K562 (cell line): ENCODE measurements around the gene ANKRD61. TPM values are rescaled to one million over a fixed set of nuclear protein-coding genes. Genes with fewer than 3 reads are reported as not detected.

ENCODE experiments used
- ATF2 ChIP-seq: sonication (generic); formaldehyde crosslinking; IDR thresholded peaks from 2 replicates; pipeline ENCODE4 v1.8.1; 2022; ENCODE audit warnings: missing genetic modification reagents
- ATF6 ChIP-seq: sonication (generic); formaldehyde crosslinking; IDR thresholded peaks from 2 replicates; pipeline ENCODE4 v1.4.0; 2020; ENCODE audit warnings: mild to moderate bottlenecking, missing genetic modification reagents
- E2F3 ChIP-seq: fragments of 250-450 bp; sonication (Bioruptor Pico); IDR thresholded peaks from 2 replicates; pipeline ENCODE4 v1.4.0; 2020; ENCODE audit warnings: mild to moderate bottlenecking
- ELF1 ChIP-seq: fragments of 200-800 bp; sonication (Bioruptor generic); IDR thresholded peaks from 2 replicates; pipeline ENCODE4 v1.6.1; 2016; ENCODE audit warnings: missing genetic modification characterization, missing compliant biosample characterization
- HMGXB4 ChIP-seq: sonication (generic); formaldehyde crosslinking; IDR thresholded peaks from 2 replicates; pipeline ENCODE4 v1.8.1; 2023; ENCODE audit warnings: mild to moderate bottlenecking, missing genetic modification reagents
- KDM5B ChIP-seq: fragments of 200-600 bp; sonication (generic); IDR thresholded peaks from 2 replicates; pipeline ENCODE4 v1.6.1; 2012; ENCODE audit warnings: low read depth, mild to moderate bottlenecking, moderate library complexity, low read length, control low read depth, inconsistent platforms; ENCODE audit not compliant: insufficient replicate concordance
- MLX ChIP-seq, 2 experiments: fragments of 450-650 bp in 1 of 2; sonication (generic) in 1 of 2; formaldehyde crosslinking; conservative IDR thresholded peaks; 2 replicates each; pipeline versions ENCODE4 v1.4.0 to v1.8.1; 2020 to 2022; ENCODE audit warnings: mild to moderate bottlenecking in 1 of 2, missing genetic modification reagents in 1 of 2
- NR0B1 ChIP-seq: fragments of 450-650 bp; IDR thresholded peaks from one replicate; pipeline ENCODE4 v1.6.1; 2018; ENCODE audit warnings: mild to moderate bottlenecking, moderate library complexity; ENCODE audit not compliant: partially characterized antibody
- SMAD3 ChIP-seq: fragments of 450-650 bp; formaldehyde crosslinking; conservative IDR thresholded peaks from 2 replicates; pipeline ENCODE4 v1.4.0; 2020; ENCODE audit warnings: mild to moderate bottlenecking
- THRB ChIP-seq: fragments of 450-650 bp; formaldehyde crosslinking; conservative IDR thresholded peaks from 2 replicates; pipeline ENCODE4 v1.4.0; 2022; ENCODE audit warnings: mild to moderate bottlenecking, missing genetic modification characterization
- YY1 ChIP-seq, 3 experiments: IDR thresholded peaks; 2 replicates each; pipeline ENCODE4 v1.6.1; 2011; ENCODE audit warnings: low read length in 2 of 3, mild to moderate bottlenecking in 2 of 3, moderate library complexity in 2 of 3, borderline replicate concordance in 1 of 3, control low read depth in 1 of 3, low read depth in 1 of 3; ENCODE audit not compliant: insufficient read depth in 3 of 3, insufficient replicate concordance in 2 of 3, control insufficient read depth in 1 of 3, insufficient read length in 1 of 3; ENCODE audit errors: extremely low read depth in 1 of 3
- ZNF175 ChIP-seq: fragments of 200-800 bp; sonication (Bioruptor generic); IDR thresholded peaks from 2 replicates; pipeline ENCODE4 v1.6.1; 2016; ENCODE audit warnings: low read depth, mild to moderate bottlenecking, missing genetic modification characterization, missing compliant biosample characterization
- ZNF436 ChIP-seq: fragments of 250-450, 450-650 bp; sonication (Bioruptor Pico); formaldehyde crosslinking; IDR thresholded peaks from 2 replicates; pipeline ENCODE4 v1.7.0; 2020; ENCODE audit warnings: mild to moderate bottlenecking
- ZNF76 ChIP-seq: fragments of 250-450 bp; sonication (Bioruptor Pico); IDR thresholded peaks from 2 replicates; pipeline ENCODE4 v1.4.0; 2020; ENCODE audit warnings: mild to moderate bottlenecking, moderate library complexity, borderline replicate concordance
- ZNF785 ChIP-seq: fragments of 250-450 bp; sonication (Bioruptor Pico); IDR thresholded peaks from 2 replicates; pipeline ENCODE4 v1.4.0; 2020; ENCODE audit warnings: mild to moderate bottlenecking
- polyA plus RNA-seq, 8 experiments: library from polyadenylated mRNA; depleted of rRNA in 4 of 8; stranded (reverse) in 5 of 8; unstranded in 3 of 8; fragments of >200 nt; fragmentation: Nextera tagmentation in 2 of 8; fragmentation: Illumina TruSeq in 1 of 8; extraction: Ambion mirVana in 2 of 8; extraction: Trizol in 1 of 8; gene quantifications; 2 replicates each; pipeline versions ENCODE4 v1.2.1 to v1.2.3, GENCODE V29; 2011 to 2014; ENCODE audit warnings: inconsistent platforms in 1 of 8, missing spikeins in 1 of 8
- total RNA-seq, 7 experiments: library from RNA; depleted of rRNA in 6 of 7; stranded (reverse); fragments of >200 nt in 6 of 7; fragmentation: Illumina TruSeq in 2 of 7; extraction: Trizol in 2 of 7; gene quantifications; 2 replicates each; pipeline versions ENCODE4 v1.2.1 to v1.2.3, GENCODE V29; 2011 to 2021; ENCODE audit warnings: low replicate concordance in 1 of 7

ANKRD61 gene
- total and polyA plus RNA-seq, 9 of the 15 experiments (the other 6 are each of a cell fraction or from before 2014, with no cell fraction given): 0.08 to 0.11 (median 0.09) TPM; not detected in 5

GRCh38 chr7:6008668-6009611, 22.2 kb upstream of the ANKRD61 start, which contains the start of the genes AIMP2 and PMS2 (continued):
- TF ChIP-seq ZNF175 (CRISPR knock-in tag): peak; percentile 84
- peak; percentile 88 for TF ChIP-seq KDM5B
- TF ChIP-seq ZNF76 (CRISPR knock-in tag): 0 out of 2 replicates have a peak, but pooled peaks have one; percentile 80
- TF ChIP-seq ZNF785 (CRISPR knock-in tag): no peak
- TF ChIP-seq ATF2 (CRISPR knock-in tag): peak; percentile 64; the same call in 1 of the 2 replicates
- TF ChIP-seq E2F3 (CRISPR knock-in tag): peak; percentile 93
- peak in 2 of 3 experiments; percentile 18 to 74 for TF ChIP-seq YY1 (IDR thresholded peaks at IDR 0.05; ENCODE audit: borderline replicate concordance in 1 of 3, control insufficient read depth in 1 of 3, extremely low read depth in 1 of 3, insufficient read depth in 3 of 3, insufficient read length in 1 of 3, insufficient replicate concordance in 2 of 3, low read depth in 1 of 3, low read length in 2 of 3)
- TF ChIP-seq MLX (CRISPR knock-in tag; conservative IDR thresholded peaks at IDR 0.05): peak in 1 of 2 experiments; percentile 98; a peak in 2 of 4 replicates
- TF ChIP-seq ATF6 (CRISPR knock-in tag): peak; percentile 95
- TF ChIP-seq ZNF436 (CRISPR knock-in tag): no peak
- TF ChIP-seq NR0B1: no peak
- TF ChIP-seq THRB (CRISPR knock-in tag): peak; percentile 39; the same call in 1 of the 2 replicates
- peak; percentile 81; the same call in 1 of the 2 replicates for TF ChIP-seq HMGXB4 (CRISPR knock-in tag)
- peak; percentile 86; the same call in 1 of the 2 replicates for TF ChIP-seq SMAD3 (CRISPR knock-in tag)
- peak; percentile 79 for TF ChIP-seq ELF1 (tag)
